H9 (cell line): Measurements from ENCODE around the gene CCN5. TPM values are rescaled to one million over a fixed set of nuclear protein-coding genes. Genes with fewer than 3 reads are reported as not detected.

Experiments used
- DNase-seq: peaks from one replicate; pipeline ENCODE4 v3.0.0-alpha.2; 2017
- H2AFZ ChIP-seq: one replicate; pipeline ENCODE4 v1.6.1; 2013; ENCODE audit warnings: mild to moderate bottlenecking, low read length, control low read depth, moderate library complexity
- H2AK5ac ChIP-seq: 2 replicates; pipeline ENCODE4 v1.6.1; 2013; ENCODE audit warnings: low read length, control low read depth, mixed read lengths; ENCODE audit not compliant: insufficient read length
- H2BK120ac ChIP-seq: one replicate; pipeline ENCODE4 v1.6.1; 2013; ENCODE audit warnings: low read depth, mild to moderate bottlenecking, low read length, control low read depth, inconsistent platforms; ENCODE audit not compliant: poor library complexity, severe bottlenecking
- H2BK12ac ChIP-seq: 2 replicates; pipeline ENCODE4 v1.6.1; 2013; ENCODE audit warnings: low read length, control low read depth, mixed read lengths, low read depth; ENCODE audit not compliant: insufficient read length
- H2BK15ac ChIP-seq: 2 replicates; pipeline ENCODE4 v1.6.1; 2013; ENCODE audit warnings: low read depth, low read length, control low read depth
- H2BK20ac ChIP-seq: one replicate; pipeline ENCODE4 v1.6.1; 2013; ENCODE audit warnings: low read depth, mild to moderate bottlenecking, low read length, control low read depth, inconsistent platforms; ENCODE audit not compliant: poor library complexity, severe bottlenecking
- H2BK5ac ChIP-seq: 2 replicates; pipeline ENCODE4 v1.6.1; 2013; ENCODE audit warnings: low read length, control low read depth, mixed read lengths; ENCODE audit not compliant: insufficient read length
- H3K14ac ChIP-seq: 2 replicates; pipeline ENCODE4 v1.6.1; 2013; ENCODE audit warnings: low read length, control low read depth; ENCODE audit not compliant: insufficient read depth
- H3K18ac ChIP-seq: 2 replicates; pipeline ENCODE4 v1.6.1; 2013; ENCODE audit warnings: low read depth, mild to moderate bottlenecking, mixed read lengths, low read length, control low read depth; ENCODE audit not compliant: insufficient read length
- H3K23ac ChIP-seq: 2 replicates; pipeline ENCODE4 v1.6.1; 2013; ENCODE audit warnings: low read length, control low read depth, mixed read lengths, low read depth; ENCODE audit not compliant: insufficient read length
- H3K23me2 ChIP-seq: 2 replicates; pipeline ENCODE4 v1.6.1; 2013; ENCODE audit warnings: low read depth, mild to moderate bottlenecking, mixed read lengths, low read length, control low read depth; ENCODE audit not compliant: insufficient read length, poor library complexity, severe bottlenecking
- H3K27ac ChIP-seq: 2 replicates; pipeline ENCODE4 v1.5.1; 2013; ENCODE audit warnings: low read length, control low read depth, mixed read lengths, low read depth; ENCODE audit not compliant: insufficient read length
- H3K27me3 ChIP-seq: 2 replicates; pipeline ENCODE4 v1.6.1; 2013; ENCODE audit warnings: low read length, control low read depth, inconsistent platforms; ENCODE audit not compliant: insufficient read depth
- H3K4ac ChIP-seq: 2 replicates; pipeline ENCODE4 v1.6.1; 2013; ENCODE audit warnings: low read depth, mild to moderate bottlenecking, control low read depth, inconsistent platforms, low read length, moderate library complexity
- H3K4me1 ChIP-seq: 2 replicates; pipeline ENCODE4 v1.6.1; 2013; ENCODE audit warnings: low read length, control low read depth, inconsistent platforms; ENCODE audit not compliant: insufficient read depth
- H3K4me2 ChIP-seq: 2 replicates; pipeline ENCODE4 v1.6.1; 2013; ENCODE audit warnings: low read length, control low read depth, mixed read lengths; ENCODE audit not compliant: insufficient read length, insufficient read depth
- H3K56ac ChIP-seq: 2 replicates; pipeline ENCODE4 v1.6.1; 2013; ENCODE audit warnings: low read depth, mild to moderate bottlenecking, mixed read lengths, low read length, control low read depth; ENCODE audit not compliant: insufficient read length
- H3K79me1 ChIP-seq: 2 replicates; pipeline ENCODE4 v1.6.1; 2013; ENCODE audit warnings: low read depth, mild to moderate bottlenecking, moderate library complexity, low read length, control low read depth, inconsistent platforms; ENCODE audit not compliant: insufficient read depth, poor library complexity, severe bottlenecking
- H3K79me2 ChIP-seq: 2 replicates; pipeline ENCODE4 v1.6.1; 2013; ENCODE audit warnings: low read length, control low read depth, inconsistent platforms; ENCODE audit not compliant: insufficient read depth
- H3K9ac ChIP-seq: 2 replicates; pipeline ENCODE4 v1.6.1; 2013; ENCODE audit warnings: low read length, control low read depth, mixed read lengths; ENCODE audit not compliant: insufficient read length; ENCODE audit errors: extremely low read depth
- H3K9me3 ChIP-seq: one replicate; pipeline ENCODE4 v1.6.1; 2013; ENCODE audit warnings: low read depth, low read length, inconsistent platforms; ENCODE audit not compliant: control insufficient read depth
- H3T11ph ChIP-seq: one replicate; pipeline ENCODE4 v1.6.1; 2013; ENCODE audit warnings: mild to moderate bottlenecking, low read length, control low read depth, inconsistent platforms
- H4K20me1 ChIP-seq: one replicate; pipeline ENCODE4 v1.6.1; 2013; ENCODE audit not compliant: control insufficient read depth, insufficient read length, insufficient read depth
- H4K5ac ChIP-seq: 2 replicates; pipeline ENCODE4 v1.6.1; 2013; ENCODE audit warnings: low read depth, mild to moderate bottlenecking, mixed read lengths, low read length, control low read depth; ENCODE audit not compliant: insufficient read length
- H4K8ac ChIP-seq: replicated peaks from 2 replicates; pipeline ENCODE4 v1.6.1; 2013; ENCODE audit warnings: low read length, control low read depth, mixed read lengths, low read depth; ENCODE audit not compliant: insufficient read length
- H4K91ac ChIP-seq: 2 replicates; pipeline ENCODE4 v1.6.1; 2013; ENCODE audit warnings: low read depth, mild to moderate bottlenecking, moderate library complexity, mixed read lengths, low read length, control low read depth; ENCODE audit not compliant: insufficient read length
- H3K27ac Mint-ChIP-seq, 3 experiments: 2 replicates in 2 of 3; 3 replicates in 1 of 3; pipeline ENCODE4 v1.8.0; 2020 to 2021; ENCODE audit warnings: mixed read lengths in 3 of 3, mild to moderate bottlenecking in 1 of 3, moderate library complexity in 1 of 3
- H3K27me3 Mint-ChIP-seq: 2 replicates; pipeline ENCODE4 v1.8.0; 2021; ENCODE audit warnings: low read depth, mild to moderate bottlenecking, moderate library complexity, mixed read lengths
- H3K36me3 Mint-ChIP-seq, 3 experiments: 2 replicates in 2 of 3; 3 replicates in 1 of 3; pipeline ENCODE4 v1.8.0; 2020 to 2021; ENCODE audit warnings: low read depth in 3 of 3, mixed read lengths in 3 of 3; ENCODE audit not compliant: insufficient read depth in 1 of 3
- H3K4me1 Mint-ChIP-seq, 2 experiments: 2 replicates each; pipeline ENCODE4 v1.8.0; 2020; ENCODE audit warnings: mixed read lengths in 2 of 2
- H3K4me3 Mint-ChIP-seq, 2 experiments: 2 replicates in 1 of 2; 3 replicates in 1 of 2; pipeline ENCODE4 v1.8.0; 2020 to 2021; ENCODE audit warnings: mild to moderate bottlenecking in 2 of 2, mixed read lengths in 2 of 2, moderate library complexity in 1 of 2
- H3K9me3 Mint-ChIP-seq, 2 experiments: 2 replicates in 1 of 2; 3 replicates in 1 of 2; pipeline ENCODE4 v1.8.0; 2020; ENCODE audit warnings: mild to moderate bottlenecking in 2 of 2, mixed read lengths in 2 of 2, moderate library complexity in 1 of 2
- CTCF ChIP-seq: fragments of 200-600 bp; sonication (generic); conservative IDR thresholded peaks from 3 replicates; pipeline ENCODE4 v1.8.0; 2021; ENCODE audit warnings: antibody characterized with exemption, mild to moderate bottlenecking
- WGBS: extraction: QIAGEN DNeasy Blood & Tissue Kit; methylation state at CpG from one replicate; pipeline ENCODE4 v1.1.7; 2013; ENCODE audit warnings: missing lambda C conversion rate, low lambda C conversion rate, mixed read lengths; ENCODE audit not compliant: insufficient read length; ENCODE audit errors: extremely low coverage; 5-methylcytosine and 5-hydroxymethylcytosine counted together
- total RNA-seq: library from RNA; stranded (reverse); gene quantifications from 2 replicates; pipeline ENCODE4 v1.2.1, GENCODE V29; 2021

Gene CCN5
- total RNA-seq, 1 experiment from 2014 or later, result not detected

- H2BK12ac ChIP-seq, result no peak overlapping the region
- no peak for DNase-seq
- no peak overlapping the region for H3K23ac ChIP-seq
- H4K8ac ChIP-seq, result no peak overlapping the region
- H3K4me1 ChIP-seq, result peaks cover 6% of the 10 kb centered on the region; the same call in 1 of the 2 replicates
- no peak overlapping the region for H3K14ac ChIP-seq
- Mint-ChIP-seq H3K9me3 (peaks cover 2 to 4% of the 10 kb centered on the region in 2 experiments; a peak in 2 of 5 replicates), H3K4me3 (no peak overlapping the region), H3K36me3 (no peaks in the 10 kb centered on the region; a peak in 2 of 7 replicates), H3K27me3 (peaks cover 5% of the 10 kb centered on the region), H3K4me1 (peaks cover 25 to 31% of the 10 kb centered on the region in 2 experiments), H3K27ac (0 out of 7 replicates have a peak overlapping the region, but pooled peaks of 1 of the 3 experiments have one; percentile 13)
- H3T11ph ChIP-seq, result no peak overlapping the region
- H3K18ac ChIP-seq, result peak overlapping the region; percentile 21
- H3K79me2 ChIP-seq, result no peaks in the 10 kb centered on the region
- no peak overlapping the region for H2AK5ac ChIP-seq
- H4K20me1 ChIP-seq, result no peaks in the 10 kb centered on the region
- no peak overlapping the region for H3K9ac ChIP-seq
- no peak overlapping the region for H2BK120ac ChIP-seq
- H2AFZ ChIP-seq, result no peak overlapping the region
- H4K5ac ChIP-seq, result no peak overlapping the region
- no peaks in the 10 kb centered on the region for H3K23me2 ChIP-seq
- no peak for TF ChIP-seq CTCF
- no peak overlapping the region for H3K56ac ChIP-seq
- H3K9me3 ChIP-seq, result no peaks in the 10 kb centered on the region
- no peak overlapping the region for H2BK15ac ChIP-seq
- H4K91ac ChIP-seq, result no peak overlapping the region
- no peaks in the 10 kb centered on the region for H3K27me3 ChIP-seq
- no peaks in the 10 kb centered on the region for H3K79me1 ChIP-seq
- H3K4me2 ChIP-seq, result no peak overlapping the region
- no peak overlapping the region for H2BK20ac ChIP-seq
- H2BK5ac ChIP-seq, result no peak overlapping the region
- no CpG with 5 or more reads among the region's 11 CpGs for WGBS
- no peak overlapping the region for H3K4ac ChIP-seq
- H3K27ac ChIP-seq, result no peak overlapping the region
These were observed 14.9 kb upstream of the CCN5 start for GRCh38 chr20:44700306-44700705.
